CD4-positive, alpha-beta T cell treated with Interleukin-4 for 1 hour (primary cell): Measurements from ENCODE around the gene DOCK8.
A peak's percentile ranks its signal among the peaks of the same experiment; 100 is the strongest.

Experiments
- DNase-seq, 2 donors: peaks; one replicate each; pipeline ENCODE4 v3.0.0-alpha.2; 2020 to 2022

Gene DOCK8

GRCh38 chr9:468766-469426 lies 254.2 kb downstream of the DOCK8 start:
- no peak for DNase-seq

- peak; percentile 93 to 95 for DNase-seq
These were observed 255.2 kb downstream of the DOCK8 start for GRCh38 chr9:469672-470551.

- no peak for DNase-seq
These were observed 256.0 kb downstream of the DOCK8 start for GRCh38 chr9:470552-471194.

GRCh38 chr9:471320-471719 lies 256.7 kb downstream of the DOCK8 start:
- no peak for DNase-seq

- DNase-seq: no peak
These were observed 257.9 kb downstream of the DOCK8 start for GRCh38 chr9:472479-473075.

- DNase-seq: no peak
These were observed 262.5 kb downstream of the DOCK8 start for GRCh38 chr9:477193-477592.

- DNase-seq: no peak
These were observed 264.8 kb downstream of the DOCK8 start for GRCh38 chr9:479304-479970.

- DNase-seq: no peak
These were observed 265.3 kb downstream of the DOCK8 start for GRCh38 chr9:479971-480350.

GRCh38 chr9:482739-483138 lies 268.1 kb downstream of the DOCK8 start:
- no peak for DNase-seq

- DNase-seq: no peak
These were observed 271.5 kb downstream of the DOCK8 start for GRCh38 chr9:486156-486555.

- no peak for DNase-seq
These were observed 272.8 kb downstream of the DOCK8 start for GRCh38 chr9:487429-487828.

GRCh38 chr9:488448-488847 lies 273.8 kb downstream of the DOCK8 start:
- DNase-seq: no peak

GRCh38 chr9:489198-490197 lies 274.8 kb downstream of the DOCK8 start:
- no peak for DNase-seq

- no peak for DNase-seq
These were observed 280.1 kb downstream of the DOCK8 start for GRCh38 chr9:494764-495163.

- no peak for DNase-seq
These were observed 281.1 kb downstream of the DOCK8 start for GRCh38 chr9:495739-496138.

- DNase-seq: no peak
These were observed 288.7 kb downstream of the DOCK8 start for GRCh38 chr9:503326-503725.

- DNase-seq: peak; percentile 77 to 78
These were observed 289.5 kb downstream of the DOCK8 start, which contains the start of gene KANK1 for GRCh38 chr9:503881-504852. KANK1 (plus strand) TSS chr9:504695.

GRCh38 chr9:504921-505740 lies 290.5 kb downstream of the DOCK8 start:
- no peak for DNase-seq

- no peak for DNase-seq
These were observed 291.0 kb downstream of the DOCK8 start for GRCh38 chr9:505741-506059.
